GM21528 (cell line): Measurements from ENCODE around the gene EIF4EBP2.

Experiments
- ATAC-seq: cut with Tn5 transposase; IDR thresholded peaks from one replicate; pipeline ENCODE4 v1.9.1; 2021; ENCODE audit warnings: mild to moderate bottlenecking, moderate library complexity; ENCODE audit not compliant: unreplicated experiment, low FRiP score

EIF4EBP2 gene

GRCh38 chr10:70376436-70377378, 27.2 kb upstream of the EIF4EBP2 start:
- no peak for ATAC-seq

GRCh38 chr10:70378122-70378521, 25.8 kb upstream of the EIF4EBP2 start:
- no peak for ATAC-seq

- no peak for ATAC-seq
Observed at GRCh38 chr10:70379581-70380176, 24.3 kb upstream of the EIF4EBP2 start.

GRCh38 chr10:70380350-70381135, 23.4 kb upstream of the EIF4EBP2 start:
- ATAC-seq = no peak

- ATAC-seq = peak; percentile 45
Observed at GRCh38 chr10:70381471-70382421, 22.2 kb upstream of the EIF4EBP2 start.

GRCh38 chr10:70391654-70392053, 12.3 kb upstream of the EIF4EBP2 start:
- ATAC-seq = no peak

- ATAC-seq = no peak
Observed at GRCh38 chr10:70396140-70396539, 7.8 kb upstream of the EIF4EBP2 start.

GRCh38 chr10:70399177-70399576, 4.8 kb upstream of the EIF4EBP2 start:
- ATAC-seq = no peak

- ATAC-seq = peak; percentile 12
Observed at GRCh38 chr10:70403483-70404035, 386 bp upstream of the EIF4EBP2 start.

GRCh38 chr10:70404787-70405036, 767 bp downstream of the EIF4EBP2 start:
- no peak for ATAC-seq

GRCh38 chr10:70405037-70405824, 1.3 kb downstream of the EIF4EBP2 start:
- ATAC-seq = no peak

- no peak for ATAC-seq
Observed at GRCh38 chr10:70409772-70410171, 5.8 kb downstream of the EIF4EBP2 start.

- no peak for ATAC-seq
Observed at GRCh38 chr10:70410608-70411007, 6.7 kb downstream of the EIF4EBP2 start.

- no peak for ATAC-seq
Observed at GRCh38 chr10:70412356-70412755, 8.4 kb downstream of the EIF4EBP2 start.

GRCh38 chr10:70417568-70417967, 13.6 kb downstream of the EIF4EBP2 start:
- ATAC-seq = no peak

- no peak for ATAC-seq
Observed at GRCh38 chr10:70418229-70418628, 14.3 kb downstream of the EIF4EBP2 start.

- no peak for ATAC-seq
Observed at GRCh38 chr10:70418713-70419112, 14.8 kb downstream of the EIF4EBP2 start.

GRCh38 chr10:70424320-70424719, 20.4 kb downstream of the EIF4EBP2 start:
- no peak for ATAC-seq

GRCh38 chr10:70425096-70425495, 21.2 kb downstream of the EIF4EBP2 start:
- no peak for ATAC-seq
